Measurements from ENCODE around the gene SERPINI1.

SERPINI1 gene

GRCh38 chr3:167735233-167736138 lies at the start of gene SERPINI1:
Gene SERPINI1, plus strand, starts transcription at chr3:167735721. Its CDS starts 53,408 bp downstream, at chr3:167789129.
- DNase-seq, result peak; percentile 93

GRCh38 chr3:167691366-167691765 lies 44.2 kb upstream of the SERPINI1 start:
- DNase-seq, result peak; percentile 64

- no peak for DNase-seq
Observed at GRCh38 chr3:167694121-167694520, 41.4 kb upstream of the SERPINI1 start.

- no peak for DNase-seq
Observed at GRCh38 chr3:167700046-167700445, 35.5 kb upstream of the SERPINI1 start.

GRCh38 chr3:167700926-167701325 lies 34.6 kb upstream of the SERPINI1 start:
- DNase-seq, result no peak

- DNase-seq, result no peak
Observed at GRCh38 chr3:167705840-167706239, 29.7 kb upstream of the SERPINI1 start.

- DNase-seq, result no peak
Observed at GRCh38 chr3:167709690-167710089, 25.8 kb upstream of the SERPINI1 start.

GRCh38 chr3:167710552-167710951 lies 25.0 kb upstream of the SERPINI1 start:
- DNase-seq, result no peak

GRCh38 chr3:167711439-167711838 lies 24.1 kb upstream of the SERPINI1 start:
- DNase-seq, result no peak

GRCh38 chr3:167712445-167712844 lies 23.1 kb upstream of the SERPINI1 start:
- DNase-seq, result no peak

GRCh38 chr3:167714871-167715270 lies 20.6 kb upstream of the SERPINI1 start:
- no peak for DNase-seq

GRCh38 chr3:167716920-167717319 lies 18.6 kb upstream of the SERPINI1 start:
- no peak for DNase-seq

- DNase-seq, result no peak
Observed at GRCh38 chr3:167718582-167718981, 16.9 kb upstream of the SERPINI1 start.

- DNase-seq, result no peak
Observed at GRCh38 chr3:167723025-167723512, 12.5 kb upstream of the SERPINI1 start.

GRCh38 chr3:167723872-167724271 lies 11.6 kb upstream of the SERPINI1 start:
- DNase-seq, result no peak

- no peak for DNase-seq
Observed at GRCh38 chr3:167728176-167728575, 7.3 kb upstream of the SERPINI1 start.

- DNase-seq, result no peak
Observed at GRCh38 chr3:167728632-167729323, 6.7 kb upstream of the SERPINI1 start.

- DNase-seq, result no peak
Observed at GRCh38 chr3:167729591-167729990, 5.9 kb upstream of the SERPINI1 start.

- DNase-seq, result no peak
Observed at GRCh38 chr3:167731393-167731792, 4.1 kb upstream of the SERPINI1 start.

GRCh38 chr3:167732313-167733065 lies 3.0 kb upstream of the SERPINI1 start:
- no peak for DNase-seq

- no peak for DNase-seq
Observed at GRCh38 chr3:167733961-167734497, 1.5 kb upstream of the SERPINI1 start.

GRCh38 chr3:167734498-167735232 lies 856 bp upstream of the SERPINI1 start, which contains the start of gene PDCD10:
Gene PDCD10, minus strand, starts transcription at chr3:167734892. Its CDS starts 14,735 bp downstream, at chr3:167720157.
- DNase-seq, result peak; percentile 99

All from activated effector memory CD4-positive, alpha-beta T cell treated with anti-CD3 and anti-CD28 coated beads, Interleukin-2, amount 50 U/mL, for 16 hours (primary cell).